ENCODE measurements around the gene PAXIP1.
"Not testable (repeated sequence)": the region's sequence is repeated elsewhere in the genome, so short reads cannot be mapped to it uniquely, and the experiment has no call there.

PAXIP1 gene, protein sequence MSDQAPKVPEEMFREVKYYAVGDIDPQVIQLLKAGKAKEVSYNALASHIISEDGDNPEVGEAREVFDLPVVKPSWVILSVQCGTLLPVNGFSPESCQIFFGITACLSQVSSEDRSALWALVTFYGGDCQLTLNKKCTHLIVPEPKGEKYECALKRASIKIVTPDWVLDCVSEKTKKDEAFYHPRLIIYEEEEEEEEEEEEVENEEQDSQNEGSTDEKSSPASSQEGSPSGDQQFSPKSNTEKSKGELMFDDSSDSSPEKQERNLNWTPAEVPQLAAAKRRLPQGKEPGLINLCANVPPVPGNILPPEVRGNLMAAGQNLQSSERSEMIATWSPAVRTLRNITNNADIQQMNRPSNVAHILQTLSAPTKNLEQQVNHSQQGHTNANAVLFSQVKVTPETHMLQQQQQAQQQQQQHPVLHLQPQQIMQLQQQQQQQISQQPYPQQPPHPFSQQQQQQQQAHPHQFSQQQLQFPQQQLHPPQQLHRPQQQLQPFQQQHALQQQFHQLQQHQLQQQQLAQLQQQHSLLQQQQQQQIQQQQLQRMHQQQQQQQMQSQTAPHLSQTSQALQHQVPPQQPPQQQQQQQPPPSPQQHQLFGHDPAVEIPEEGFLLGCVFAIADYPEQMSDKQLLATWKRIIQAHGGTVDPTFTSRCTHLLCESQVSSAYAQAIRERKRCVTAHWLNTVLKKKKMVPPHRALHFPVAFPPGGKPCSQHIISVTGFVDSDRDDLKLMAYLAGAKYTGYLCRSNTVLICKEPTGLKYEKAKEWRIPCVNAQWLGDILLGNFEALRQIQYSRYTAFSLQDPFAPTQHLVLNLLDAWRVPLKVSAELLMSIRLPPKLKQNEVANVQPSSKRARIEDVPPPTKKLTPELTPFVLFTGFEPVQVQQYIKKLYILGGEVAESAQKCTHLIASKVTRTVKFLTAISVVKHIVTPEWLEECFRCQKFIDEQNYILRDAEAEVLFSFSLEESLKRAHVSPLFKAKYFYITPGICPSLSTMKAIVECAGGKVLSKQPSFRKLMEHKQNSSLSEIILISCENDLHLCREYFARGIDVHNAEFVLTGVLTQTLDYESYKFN

DNA sequence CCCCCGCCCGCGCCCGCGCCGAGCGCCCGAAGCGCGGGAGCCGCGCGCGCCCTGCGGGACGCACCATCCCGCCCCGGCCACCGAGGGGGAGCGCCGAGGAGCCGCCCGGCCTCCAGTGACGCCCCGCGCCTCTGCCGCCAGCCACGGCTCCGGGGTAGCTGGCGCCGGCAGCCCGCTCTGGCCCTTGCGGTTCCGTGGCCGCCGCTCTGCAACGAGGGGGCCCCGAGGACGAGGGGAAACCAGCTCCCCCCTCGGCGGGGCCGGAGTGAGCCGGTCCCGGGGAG lies at the start of gene PAXIP1:
Gene PAXIP1, minus strand, starts transcription at position 33 of the 284 bp plus-strand sequence. CDS start 195 bp downstream, outside the sequence.
- peak in 1 of 4 experiments; percentile 73 for DNase-seq

GRCh38 chr7:155051355-155051754 lies 48.4 kb upstream of the PAXIP1 start:
- DNase-seq = no peak

GRCh38 chr7:155048006-155048405 lies 45.1 kb upstream of the PAXIP1 start:
- no peak for DNase-seq

DNA sequence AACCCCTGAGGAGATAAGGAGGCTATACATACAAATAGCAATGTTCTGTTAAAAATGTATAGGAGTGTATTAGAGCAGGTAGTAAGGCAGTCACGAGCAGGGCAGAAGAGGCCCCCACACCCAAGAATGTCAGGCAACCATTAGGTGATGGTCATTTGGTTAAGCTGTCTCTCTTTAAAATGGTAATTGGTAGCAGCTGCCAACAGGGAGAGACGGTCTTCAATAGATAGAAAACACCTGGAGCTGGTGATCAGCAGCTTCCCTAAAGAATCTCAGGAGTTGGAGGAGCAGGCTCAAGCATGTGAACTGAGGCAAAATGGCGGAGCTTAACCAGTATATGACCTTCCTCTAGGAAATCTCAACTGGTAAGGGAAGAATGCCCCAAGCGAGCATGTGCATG lies 40.8 kb upstream of the PAXIP1 start:
- DNase-seq = no peak

DNA sequence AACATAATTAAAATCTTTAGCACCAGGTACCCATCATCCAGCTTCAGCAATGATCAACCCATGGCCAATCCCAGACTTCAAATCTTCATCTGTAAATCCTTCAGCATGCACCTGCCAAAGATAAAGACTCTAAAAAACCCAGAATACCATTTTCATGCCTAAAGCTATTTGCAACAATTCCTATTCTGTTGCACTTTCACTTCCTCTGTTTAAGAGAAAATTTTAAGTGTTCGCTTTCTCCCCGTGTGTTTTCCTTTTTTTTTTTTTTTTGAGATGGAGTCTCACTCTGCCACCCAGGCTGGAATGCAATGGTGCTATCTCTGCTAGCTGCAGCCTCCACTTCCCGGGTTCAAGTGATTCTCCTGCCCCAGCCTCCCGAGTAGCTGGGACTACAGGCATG lies 35.4 kb upstream of the PAXIP1 start:
- DNase-seq = no peak

DNA sequence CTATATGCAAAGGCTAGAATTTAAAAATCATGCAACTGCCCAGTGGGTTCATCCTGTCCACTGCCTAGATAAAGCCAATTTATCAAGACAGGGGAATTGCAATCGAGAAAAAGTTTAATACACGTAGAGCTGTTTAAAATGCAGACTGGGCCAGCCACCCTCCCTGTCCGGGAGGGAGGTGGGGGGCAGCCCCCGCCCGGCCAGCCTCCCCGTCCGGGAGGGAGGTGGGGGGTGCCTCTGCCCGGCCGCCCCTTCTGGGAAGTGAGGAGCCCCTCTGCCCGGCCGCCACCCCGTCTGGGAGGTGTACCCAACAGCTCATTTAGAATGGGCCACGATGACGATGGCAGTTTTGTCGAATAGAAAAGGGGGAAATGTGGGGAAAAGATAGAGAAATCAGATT lies 31.6 kb upstream of the PAXIP1 start:
- not testable (repeated sequence) for DNase-seq

GRCh38 chr7:155032978-155033377 lies 30.1 kb upstream of the PAXIP1 start:
- DNase-seq = no peak

GRCh38 chr7:155027879-155028278 lies 25.0 kb upstream of the PAXIP1 start:
- no peak for DNase-seq

DNA sequence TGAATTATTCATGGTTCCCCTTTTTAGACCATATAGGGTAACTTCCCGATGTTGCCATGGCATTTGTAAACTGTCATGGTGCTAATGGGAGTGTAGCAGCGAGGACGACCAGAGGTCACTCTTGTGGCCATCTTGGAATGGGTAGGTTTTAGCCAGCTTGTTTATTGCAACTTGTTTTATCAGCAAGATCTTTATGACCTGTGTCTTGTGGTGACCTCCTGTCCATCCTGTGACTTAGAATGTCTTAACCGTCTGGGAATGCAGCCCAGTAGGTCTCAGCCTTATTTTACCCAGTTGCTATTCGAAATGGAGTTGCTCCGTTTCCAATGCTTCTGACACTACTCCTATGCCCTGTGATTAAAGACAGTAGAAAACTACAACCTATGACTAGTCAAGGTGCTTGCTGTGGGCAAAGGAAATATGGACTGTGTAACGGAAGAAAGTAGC lies 18.8 kb upstream of the PAXIP1 start:
- DNase-seq = no peak

DNA sequence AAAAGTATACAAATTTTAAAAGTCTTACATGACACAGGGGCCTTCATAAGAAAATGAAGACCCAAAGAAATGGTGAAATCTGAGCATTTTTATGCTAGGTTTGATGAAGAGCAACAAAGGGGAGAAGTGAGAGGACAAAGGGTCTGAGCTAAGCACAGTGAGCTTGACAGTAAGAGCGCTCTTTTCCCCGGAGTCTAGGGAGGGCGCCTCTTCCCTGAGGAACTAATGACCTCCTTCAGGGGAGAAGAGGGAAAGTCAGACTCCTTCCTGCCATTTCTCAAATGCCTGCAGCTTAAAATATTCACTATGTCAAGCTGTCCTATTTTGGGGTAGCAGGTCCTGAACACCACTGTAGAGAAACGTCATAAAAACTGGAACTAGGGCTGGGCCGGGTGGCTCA lies 18.1 kb upstream of the PAXIP1 start:
- DNase-seq = no peak

GRCh38 chr7:155017834-155018233 lies 14.9 kb upstream of the PAXIP1 start:
- DNase-seq = no peak

DNA sequence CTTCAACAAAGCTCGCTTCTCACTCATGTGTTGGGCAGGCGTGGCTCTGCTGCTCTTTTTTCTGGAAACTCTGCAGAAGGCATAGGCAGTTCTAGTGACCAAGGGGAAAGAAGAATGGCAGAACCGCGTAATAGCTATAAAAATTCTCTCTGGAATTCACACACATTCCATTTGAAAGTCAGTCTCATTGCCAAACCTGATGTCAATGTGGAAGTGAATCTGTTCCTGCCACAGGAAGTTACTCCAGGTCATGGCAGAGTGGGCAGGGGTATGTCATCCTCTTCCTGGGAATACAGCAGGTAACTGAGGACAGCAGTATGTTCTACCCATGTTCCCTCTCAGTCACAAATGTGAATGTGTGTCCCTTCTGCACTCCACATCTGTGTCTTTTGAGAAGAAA lies 8.2 kb upstream of the PAXIP1 start:
- no peak for DNase-seq

DNA sequence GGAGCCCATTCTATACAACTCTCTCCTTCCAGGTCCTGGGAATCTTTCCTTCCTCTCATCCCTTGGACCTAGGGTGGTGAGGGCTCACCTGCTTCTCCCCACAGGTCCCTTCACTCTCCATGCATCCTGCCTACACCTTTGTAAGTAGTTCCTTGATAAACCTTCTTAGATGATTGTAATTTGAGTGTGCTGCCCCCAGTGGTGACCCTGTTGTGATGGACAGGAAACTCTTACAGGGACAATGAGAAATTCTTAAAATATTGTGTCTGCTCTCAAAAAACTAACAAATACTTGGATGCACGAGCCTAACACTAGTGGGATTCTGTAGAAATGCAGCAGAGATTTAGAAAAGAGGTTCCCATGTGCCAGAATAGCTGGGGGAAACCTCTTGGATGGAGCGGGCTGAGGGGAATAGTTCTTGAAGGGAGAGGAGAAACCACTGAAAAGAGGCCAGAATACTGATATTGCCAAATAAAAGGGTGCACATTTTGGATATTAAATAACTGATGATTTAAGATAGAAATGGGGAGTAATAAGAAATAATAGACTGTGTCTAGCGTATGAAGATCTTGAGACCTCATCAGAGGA lies 6.7 kb upstream of the PAXIP1 start:
- DNase-seq = peak in 1 of 4 experiments; percentile 5

- DNase-seq = peak in 1 of 4 experiments; percentile 13
These were observed 5.0 kb upstream of the PAXIP1 start for GRCh38 chr7:155007947-155008346.

DNA sequence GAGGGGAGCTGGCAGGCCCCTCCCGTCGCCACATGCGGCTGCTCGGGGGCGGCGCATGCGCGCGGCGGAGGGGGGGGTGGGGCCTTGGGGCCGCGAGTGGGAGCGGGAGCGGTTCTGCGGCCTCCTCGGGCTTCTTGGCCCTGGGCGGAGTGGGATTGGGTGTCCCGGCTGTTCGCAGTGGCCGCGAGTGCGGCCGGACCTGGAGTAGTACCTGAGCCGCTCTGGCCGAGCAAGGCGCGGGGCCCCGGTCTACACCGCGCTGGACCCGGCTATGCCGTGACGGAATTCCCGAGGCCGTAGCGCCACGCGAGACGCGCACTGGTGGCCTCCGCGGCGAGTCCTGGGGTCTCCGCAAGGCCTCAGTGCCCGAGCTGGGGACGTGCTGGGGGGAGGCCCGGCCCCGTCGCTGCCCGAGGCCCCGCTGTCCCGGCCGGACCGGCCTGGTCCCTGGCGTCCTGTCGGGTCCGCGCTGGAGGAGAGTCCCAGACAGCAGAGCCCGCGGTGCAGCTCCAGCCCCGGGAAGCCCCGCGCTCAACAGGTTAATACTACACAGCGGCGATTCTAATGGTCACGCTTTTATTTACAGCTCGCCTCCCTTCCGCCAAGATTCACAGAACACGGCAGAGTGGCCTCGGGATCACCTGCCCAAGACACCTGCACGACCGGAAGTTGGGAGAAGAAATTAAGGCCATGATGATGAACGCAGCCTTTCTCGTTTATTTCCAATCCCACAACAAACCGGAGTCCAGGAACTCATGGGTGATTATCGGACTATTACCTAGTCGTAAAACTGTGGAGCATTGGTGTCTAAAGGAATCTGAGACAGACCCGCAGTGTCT lies 671 bp upstream of the PAXIP1 start:
- peak; percentile 71 to 82 (median 78) for DNase-seq

DNA sequence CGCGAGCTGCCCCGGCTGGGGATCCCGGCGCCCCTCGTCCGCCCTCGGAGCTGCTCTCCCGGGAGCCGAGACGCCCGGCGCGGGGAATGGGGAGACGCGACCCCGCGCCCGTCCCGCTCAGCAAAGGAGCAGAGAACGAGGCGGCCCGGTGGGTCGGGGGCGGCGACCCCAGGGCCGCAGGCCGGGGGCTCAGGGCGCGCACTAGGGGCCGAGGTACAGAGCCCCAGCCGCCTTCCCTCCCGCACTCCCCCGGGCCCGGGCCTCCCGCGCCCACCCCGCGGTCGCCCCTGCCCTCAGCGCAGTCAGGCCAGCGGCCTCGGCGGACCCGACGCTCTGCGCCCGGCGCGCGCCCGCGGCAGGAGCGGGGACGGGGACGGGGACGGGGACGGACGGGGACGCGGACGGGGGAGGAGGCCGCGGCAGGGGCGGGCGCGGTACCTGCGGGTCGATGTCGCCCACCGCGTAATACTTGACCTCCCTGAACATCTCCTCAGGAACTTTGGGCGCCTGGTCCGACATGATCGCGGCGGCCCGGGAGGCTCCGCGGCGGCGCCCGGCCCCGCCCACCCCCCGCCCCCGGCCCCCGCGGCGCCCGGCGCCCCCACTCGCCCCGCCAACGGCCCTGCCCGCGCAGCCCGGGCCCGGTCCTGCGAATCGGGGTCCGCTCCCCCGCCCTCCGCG lies 373 bp downstream of the PAXIP1 start:
- DNase-seq = peak in 2 of 4 experiments; percentile 32 to 55

DNA sequence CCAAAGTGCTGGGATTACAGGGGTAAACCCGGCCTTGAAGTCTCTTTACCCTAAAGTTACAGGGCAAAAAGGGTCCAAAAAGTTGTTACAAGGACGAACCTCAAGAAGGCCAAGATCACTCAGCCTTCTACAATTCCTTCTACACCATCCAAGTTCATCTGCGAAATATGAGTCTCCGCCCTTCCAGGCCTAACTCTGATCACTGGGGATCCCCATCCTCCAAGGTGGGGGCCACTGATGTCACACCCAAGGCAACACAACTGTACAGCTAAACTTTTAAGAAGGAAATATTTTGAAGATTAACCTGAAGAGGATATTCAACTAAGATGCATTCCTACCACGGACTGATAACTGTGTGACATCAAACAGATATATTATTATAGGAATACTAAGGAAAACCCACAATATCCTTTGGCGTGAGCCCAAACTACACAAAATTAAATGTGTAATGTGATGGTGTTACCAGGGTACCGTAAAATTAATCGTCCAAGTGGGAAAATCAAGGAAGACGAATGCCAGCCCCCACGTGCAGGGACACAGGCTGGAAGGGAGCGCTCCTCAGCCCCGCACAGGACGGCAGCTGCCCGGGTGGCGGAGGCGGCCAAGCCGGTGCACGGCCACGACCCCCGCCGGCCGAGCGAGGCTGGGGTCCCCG lies 1.0 kb downstream of the PAXIP1 start:
- no peak for DNase-seq

DNA sequence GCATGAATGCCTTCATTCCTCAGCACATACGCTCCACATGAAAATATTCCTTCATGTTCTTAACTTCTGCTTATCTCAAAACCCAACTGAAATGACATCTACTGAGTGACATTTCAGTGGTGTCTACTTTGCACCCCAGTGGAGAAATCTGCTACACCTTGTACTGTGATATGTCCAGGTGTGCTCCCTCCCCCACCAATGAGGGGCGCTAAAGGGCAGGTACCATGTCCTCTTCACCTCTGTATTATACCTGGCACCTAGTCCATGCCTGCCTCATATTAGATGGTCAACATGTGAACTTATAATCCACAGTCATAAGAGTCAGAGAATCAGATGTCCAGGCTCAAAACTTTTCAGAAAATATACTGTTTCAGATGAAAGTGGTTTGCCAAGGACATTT lies 2.1 kb downstream of the PAXIP1 start:
- no peak for DNase-seq

DNA sequence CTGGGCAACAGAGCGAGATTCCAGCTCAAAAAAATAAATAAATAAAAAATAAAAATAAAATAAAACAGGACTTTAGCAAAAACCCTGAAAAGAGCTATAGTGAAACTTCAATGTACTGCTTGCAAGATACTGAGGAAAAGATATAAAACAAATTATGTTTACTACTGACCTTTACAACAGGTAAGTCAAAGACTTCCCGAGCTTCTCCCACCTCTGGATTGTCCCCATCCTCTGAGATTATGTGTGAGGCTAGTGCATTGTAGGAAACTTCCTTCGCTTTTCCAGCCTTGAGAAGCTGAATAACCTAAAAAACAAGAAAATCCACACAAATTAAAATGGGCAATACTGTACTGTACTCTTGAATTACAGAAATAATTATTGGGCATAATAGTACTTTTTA lies 4.4 kb downstream of the PAXIP1 start:
- DNase-seq = no peak

DNA sequence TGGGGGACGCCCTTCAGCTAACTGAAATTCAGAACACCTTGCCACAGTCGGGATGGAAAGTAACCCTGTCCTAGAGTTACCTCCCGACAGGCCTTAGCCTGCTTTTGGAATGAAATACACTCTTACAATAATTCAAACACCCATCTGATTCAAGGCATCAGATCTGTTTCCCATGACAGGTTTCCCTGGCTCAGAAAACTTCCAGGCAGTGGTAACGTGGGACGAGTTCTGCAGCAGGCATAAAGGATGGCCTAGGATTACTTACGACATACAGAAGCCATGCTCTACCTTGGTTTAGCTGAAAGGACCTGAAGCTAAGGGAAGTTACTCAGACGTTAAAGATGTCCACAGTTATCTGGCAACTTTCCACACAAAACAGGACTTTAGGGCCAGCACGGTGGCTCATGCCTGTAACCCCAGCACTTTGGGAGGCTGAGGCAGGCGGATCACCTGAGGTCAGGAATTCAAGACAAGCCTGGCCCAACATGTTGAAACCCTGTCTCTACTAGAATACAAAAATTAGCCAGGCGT lies 5.0 kb downstream of the PAXIP1 start:
- no peak for DNase-seq

- no peak for DNase-seq
These were observed 6.2 kb downstream of the PAXIP1 start for GRCh38 chr7:154996756-154997155.

All from activated naive CD4-positive, alpha-beta T cell (primary cell).